Right lobe of liver (tissue), 4 donors: ENCODE results near the gene SLC4A9.

Experiments
- CTCF ChIP-seq, 4 donors: fragments of 200-600 bp in 3 of 4; fragments of 450-650 bp in 1 of 4; IDR thresholded peaks; one replicate each; pipeline versions ENCODE4 v1.5.1 to v1.8.0; 2016 to 2022; ENCODE audit warnings: antibody characterized with exemption in 4 of 4, mild to moderate bottlenecking in 2 of 4
- POLR2A ChIP-seq: fragments of 450-650 bp; IDR thresholded peaks from one replicate; pipeline ENCODE4 v1.6.1; 2017; ENCODE audit warnings: antibody characterized with exemption, mild to moderate bottlenecking
- donor health status: DM: no; HTN: no; CAD: no.
- donor health status: DM: no; HTN: no; CAD: no.
- donor health status: DM: no; HTN: yes; CAD: no.

DNA sequence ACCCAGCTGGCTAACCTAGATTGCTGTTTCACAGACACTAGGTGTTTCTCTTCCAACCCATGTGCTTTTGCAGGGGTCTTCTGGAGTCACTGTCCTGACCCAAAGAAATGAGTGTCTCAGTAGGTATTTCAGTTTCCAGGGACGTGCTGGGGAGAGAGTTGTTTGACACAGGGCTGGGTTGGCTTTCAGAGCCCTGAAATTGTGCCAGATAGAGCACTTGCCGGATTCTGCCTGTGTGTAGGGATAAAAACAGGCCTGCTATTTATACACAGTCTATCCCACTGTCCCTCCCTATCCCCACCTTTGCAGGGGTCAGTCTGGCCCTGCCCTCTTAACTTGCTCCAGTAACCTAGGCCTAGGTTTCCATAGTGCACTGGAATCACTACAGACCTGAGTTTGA is 12.6 kb upstream of the SLC4A9 start:
- TF ChIP-seq CTCF (IDR thresholded peaks at IDR 0.05), result no peak
- no peak for TF ChIP-seq POLR2A
